GM03348 (cell line): ENCODE results near the gene MIPEP.

ENCODE experiments used
- DNase-seq: peaks from one replicate; pipeline ENCODE4 v3.0.0; 2012; ENCODE audit warnings: low spot score

The MIPEP gene

GRCh38 chr13:23715092-23715761, 174.0 kb downstream of the MIPEP start:
- DNase-seq, result no peak

GRCh38 chr13:23714672-23715071, 174.5 kb downstream of the MIPEP start:
- DNase-seq, result no peak

GRCh38 chr13:23711355-23711754, 177.8 kb downstream of the MIPEP start:
- DNase-seq, result no peak

GRCh38 chr13:23710366-23710765, 178.8 kb downstream of the MIPEP start:
- DNase-seq, result no peak

DNA sequence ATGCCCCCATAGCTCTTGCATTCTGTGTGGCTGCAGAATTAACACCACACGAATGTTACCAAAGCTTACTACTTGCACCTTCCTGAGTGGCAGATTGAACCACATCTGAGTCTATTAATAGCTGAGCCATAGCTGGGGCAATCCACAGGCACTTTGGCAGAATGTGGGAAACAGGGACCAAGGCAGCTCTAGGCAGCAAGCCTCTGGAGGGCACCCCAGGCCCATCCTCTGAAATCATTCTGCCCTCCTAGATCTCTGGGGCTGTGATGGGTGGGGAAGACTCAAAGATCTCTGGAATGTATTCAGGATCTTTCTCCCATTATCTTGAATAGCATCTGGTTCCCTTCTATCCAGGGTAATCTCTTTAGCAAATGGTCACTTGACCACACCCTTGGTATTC, 179.7 kb downstream of the MIPEP start:
- no peak for DNase-seq

DNA sequence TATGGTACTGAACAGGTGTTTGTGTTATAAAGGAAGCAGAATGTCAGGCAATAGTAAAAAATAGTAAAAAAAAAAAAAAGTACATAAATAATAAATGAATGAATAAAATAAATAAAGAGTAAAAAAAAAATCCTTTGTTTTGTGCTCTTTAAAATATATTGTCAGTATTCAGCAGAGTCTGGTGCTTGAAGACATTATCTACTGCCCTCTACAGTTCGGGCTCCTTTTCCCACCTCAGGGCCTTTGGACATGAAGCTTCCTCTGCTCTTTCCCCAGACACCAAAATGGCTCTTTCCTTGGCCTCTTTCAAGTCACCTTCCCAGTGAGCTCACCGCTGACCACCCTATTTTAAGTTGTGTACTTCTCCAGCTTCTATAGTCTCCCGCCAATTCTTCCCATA, 181.5 kb downstream of the MIPEP start:
- peak; percentile 52 for DNase-seq

DNA sequence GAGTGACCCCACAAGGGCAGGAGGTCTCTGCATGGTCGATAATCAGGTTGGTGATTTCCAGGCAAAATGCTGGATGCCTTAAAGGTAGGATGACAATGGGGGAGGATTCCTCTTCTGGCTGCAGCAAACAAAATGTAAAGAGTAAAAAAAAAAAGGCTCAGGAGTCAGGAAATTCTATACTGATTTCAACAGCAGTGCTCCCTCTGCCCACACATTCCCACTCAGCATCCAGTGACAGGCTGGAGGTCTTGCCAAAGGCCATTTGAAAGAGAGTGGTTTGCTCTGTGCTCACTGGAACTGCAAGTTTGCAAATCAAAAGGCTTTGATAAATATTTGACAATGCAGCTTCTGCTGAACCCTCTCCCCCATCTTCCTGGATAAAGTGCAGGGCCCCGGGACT, 183.6 kb downstream of the MIPEP start:
- DNase-seq, result no peak

DNA sequence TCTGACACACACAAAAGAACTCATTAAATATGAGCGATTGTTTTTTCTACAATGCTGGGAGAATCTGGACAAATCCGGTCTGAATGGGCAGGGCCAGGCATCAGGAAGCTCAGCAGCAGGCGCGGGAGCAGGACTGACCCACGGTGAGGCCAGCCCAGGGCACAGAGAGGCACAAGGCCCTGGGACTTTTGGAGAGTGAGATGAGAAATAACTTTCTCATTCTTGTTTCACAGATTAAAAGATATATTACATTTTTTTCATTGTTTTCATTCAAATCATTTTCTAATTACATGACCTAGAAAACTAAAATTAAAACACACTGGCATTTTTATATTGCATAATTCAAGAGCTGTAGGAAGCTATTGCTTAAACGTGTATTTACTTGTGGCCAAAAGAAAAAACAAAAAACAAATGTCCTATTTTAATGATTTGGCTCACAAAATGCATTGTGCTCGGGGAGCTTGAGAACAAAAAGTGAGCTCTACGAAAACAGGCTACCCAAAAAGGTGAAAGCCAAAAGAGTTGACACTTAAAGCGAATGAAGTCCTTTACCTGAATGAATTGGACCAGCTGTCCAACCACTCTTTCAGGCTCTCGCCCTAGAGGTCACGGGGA, 185.8 kb downstream of the MIPEP start:
- peak; percentile 60 for DNase-seq

- no peak for DNase-seq
Observed at GRCh38 chr13:23701636-23702035, 187.6 kb downstream of the MIPEP start.

DNA sequence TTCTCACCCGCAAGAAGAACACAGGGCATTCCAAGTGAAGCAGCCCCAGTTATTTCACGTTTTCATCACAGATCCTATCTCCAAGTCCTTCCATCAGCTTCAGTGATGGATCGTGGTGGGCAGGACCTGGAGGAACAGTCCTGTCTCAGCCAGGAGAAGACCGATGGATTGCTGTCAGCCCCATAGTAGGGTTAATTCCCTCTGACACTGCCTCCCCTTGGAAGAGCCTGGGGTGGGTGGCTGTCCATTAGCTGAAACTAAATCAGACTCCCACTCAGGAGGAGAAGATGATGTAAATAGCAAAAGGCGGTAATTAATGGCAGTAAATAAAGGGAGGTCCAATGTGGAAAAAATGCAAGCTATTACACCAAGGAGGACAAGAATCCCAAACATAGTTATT, 188.0 kb downstream of the MIPEP start:
- DNase-seq, result no peak

DNA sequence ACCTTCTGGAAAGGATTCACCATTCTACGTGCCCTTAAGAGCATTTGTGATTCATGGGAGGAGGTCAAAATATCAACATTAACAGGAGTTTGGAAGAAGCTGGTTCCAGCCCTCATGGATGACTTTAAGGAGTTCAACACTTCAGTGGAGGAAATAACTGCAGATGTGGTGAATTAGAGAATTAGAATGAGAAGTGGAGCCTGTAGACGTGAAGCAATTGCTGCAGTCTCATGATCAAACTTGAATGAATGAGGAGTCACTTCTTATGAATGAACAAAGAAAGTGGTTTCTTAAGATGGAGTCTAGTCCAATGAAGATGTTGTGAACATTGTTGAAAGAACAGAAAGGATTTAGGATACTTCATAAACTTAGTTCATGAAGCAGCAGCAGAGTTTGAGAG, 189.9 kb downstream of the MIPEP start:
- no peak for DNase-seq

DNA sequence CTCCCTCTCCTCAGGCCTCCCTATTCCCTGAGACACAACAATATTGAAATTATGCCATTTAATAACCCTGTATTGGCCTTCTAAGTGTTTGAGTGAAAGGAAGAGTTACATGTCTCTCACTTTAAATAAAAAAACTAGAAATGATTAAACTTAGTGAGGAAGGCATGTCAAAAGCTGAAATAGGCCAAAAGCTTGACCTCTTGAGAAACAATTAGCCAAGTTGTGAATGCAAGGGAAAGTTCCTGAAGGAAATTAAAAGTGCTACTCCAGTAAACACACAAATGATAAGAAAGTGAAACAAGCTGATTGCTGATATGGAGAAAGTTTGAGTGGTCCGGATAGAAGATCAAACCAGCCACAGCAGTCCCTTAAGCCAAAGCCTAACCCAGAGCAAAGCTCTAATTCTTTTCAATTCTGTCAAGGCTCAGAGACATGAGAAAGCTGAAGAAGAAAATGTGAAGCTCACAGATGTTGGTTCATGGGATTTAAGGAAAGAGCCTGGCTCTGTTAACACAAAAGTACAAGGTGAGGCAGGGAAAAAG, 191.4 kb downstream of the MIPEP start:
- DNase-seq, result no peak

DNA sequence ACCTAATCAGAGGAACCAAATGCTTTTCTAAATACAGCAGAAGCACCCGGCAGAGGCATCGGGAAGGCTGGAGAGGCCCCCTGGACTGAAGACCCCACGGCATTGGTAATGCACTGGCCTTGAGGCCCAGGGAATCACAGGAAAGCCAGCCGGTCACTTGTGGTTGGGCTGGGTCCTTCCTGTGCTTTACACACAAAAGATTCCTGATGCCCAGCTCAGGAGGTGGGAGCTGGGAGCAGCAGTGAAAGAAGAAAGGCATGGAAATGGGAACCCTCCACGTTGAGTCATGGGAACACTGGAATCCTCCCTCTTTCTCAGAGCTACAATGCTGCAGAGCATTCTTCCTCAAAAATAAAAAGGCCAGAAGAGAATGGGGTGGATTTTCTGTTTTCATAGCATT, 192.6 kb downstream of the MIPEP start:
- no peak for DNase-seq

DNA sequence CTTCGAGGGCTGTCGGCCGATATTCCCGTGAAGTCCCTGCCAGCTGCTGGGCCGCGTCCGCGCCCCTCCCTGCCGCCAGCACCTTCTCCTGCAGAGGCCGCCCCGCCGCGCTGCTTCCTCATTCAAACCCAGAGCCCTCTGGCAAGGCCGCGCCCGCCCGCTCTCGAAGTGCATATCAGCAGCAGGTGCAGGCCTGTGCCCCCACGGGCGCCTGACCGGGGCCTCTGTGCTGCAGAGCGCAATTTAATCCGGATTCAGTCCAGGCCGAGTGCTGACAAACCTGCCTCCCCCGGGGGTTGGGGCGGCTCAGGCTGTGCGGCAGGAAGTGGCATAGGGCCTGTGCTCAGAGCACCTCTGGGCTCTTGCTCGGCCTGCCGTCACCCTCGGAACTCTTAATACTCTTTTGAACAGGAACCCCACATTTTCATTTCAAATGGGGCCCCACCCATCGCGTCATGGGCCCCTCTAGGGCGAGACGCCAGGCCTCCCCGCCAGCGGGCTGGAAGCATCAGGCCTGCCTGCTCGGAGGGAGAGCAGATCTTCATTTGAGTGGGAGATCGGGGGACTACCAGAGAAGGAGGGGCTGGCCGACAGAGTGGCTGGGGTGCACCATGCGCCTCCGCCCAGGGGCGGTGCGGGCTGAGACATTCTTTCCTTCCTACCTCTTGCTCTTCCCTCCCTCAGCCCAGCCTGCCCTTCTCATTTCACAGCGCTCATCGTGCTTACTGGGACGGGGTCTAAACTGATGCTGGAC, 193.3 kb downstream of the MIPEP start:
- DNase-seq, result no peak

DNA sequence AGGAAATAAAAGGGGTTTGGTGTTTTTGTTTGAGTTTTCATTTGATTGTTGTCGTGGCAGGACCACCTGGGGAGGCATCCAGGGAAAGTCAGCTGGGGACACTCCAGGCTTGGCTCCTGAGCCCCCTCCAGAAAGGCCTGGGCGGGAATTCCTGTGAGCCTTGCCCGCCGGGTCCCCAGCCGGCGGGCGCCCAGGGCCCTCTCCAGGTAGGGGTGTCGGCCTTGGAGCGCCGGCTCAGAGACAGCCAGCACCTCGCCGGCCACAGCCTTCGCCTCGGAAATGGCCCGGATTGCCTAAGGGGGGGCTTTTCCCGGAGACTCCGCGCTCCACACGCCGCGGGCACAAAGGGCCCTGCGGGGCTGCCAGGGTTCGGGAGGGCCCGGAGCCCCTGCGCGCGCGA, 194.0 kb downstream of the MIPEP start:
- DNase-seq, result no peak

- no peak for DNase-seq
Observed at GRCh38 chr13:23692816-23693215, 196.4 kb downstream of the MIPEP start.

GRCh38 chr13:23690668-23691067, 198.5 kb downstream of the MIPEP start:
- no peak for DNase-seq

- no peak for DNase-seq
Observed at GRCh38 chr13:23688336-23688735, 200.9 kb downstream of the MIPEP start.

GRCh38 chr13:23687614-23688013, 201.6 kb downstream of the MIPEP start:
- DNase-seq, result no peak

DNA sequence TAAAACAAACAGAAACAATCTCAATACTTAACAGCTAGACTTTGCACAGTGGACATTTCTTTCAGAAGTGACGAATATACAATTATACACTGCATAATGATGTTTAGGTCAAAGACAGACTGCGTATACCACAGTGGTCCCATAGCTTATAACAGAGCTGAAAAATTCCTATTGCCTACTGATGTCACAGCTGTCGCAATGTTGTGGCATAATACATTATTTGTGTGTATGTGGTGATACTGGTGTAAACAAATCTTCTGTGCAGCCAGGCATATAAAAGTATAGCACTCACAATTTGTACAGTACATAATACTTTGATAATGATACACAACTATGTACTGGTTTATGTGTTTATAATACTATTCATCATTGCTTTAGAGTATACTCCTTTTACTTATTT, 202.3 kb downstream of the MIPEP start:
- no peak for DNase-seq

DNA sequence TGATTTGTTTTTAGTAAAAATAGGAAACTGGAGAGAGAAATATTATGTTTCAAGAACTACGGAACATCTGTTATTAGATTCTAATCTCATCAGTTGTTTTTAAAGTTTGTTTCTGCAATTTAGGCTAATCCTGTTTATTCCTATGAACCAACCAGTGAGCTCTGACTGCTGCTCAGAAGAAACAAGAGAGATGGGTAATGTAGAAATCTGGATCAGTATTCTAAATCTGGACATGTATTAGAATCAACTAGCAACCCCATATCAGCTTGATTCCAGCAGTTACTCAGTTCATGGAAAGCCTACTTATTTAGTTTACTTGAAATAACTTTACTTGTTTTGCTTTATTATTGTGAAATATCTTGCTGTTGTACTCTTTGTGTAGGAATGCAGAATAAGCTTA, 203.8 kb downstream of the MIPEP start:
- no peak for DNase-seq

GRCh38 chr13:23684647-23685046, 204.6 kb downstream of the MIPEP start:
- DNase-seq, result no peak

GRCh38 chr13:23683084-23683483, 206.1 kb downstream of the MIPEP start:
- no peak for DNase-seq
